HCT116 (cell line): ENCODE measurements around the gene PKN3. TPM values are rescaled to one million over a fixed set of nuclear protein-coding genes. Genes with fewer than 3 reads are reported as not detected.

Experiments used
- ATAC-seq: fragments of 200-7000 bp; cut with Tn5 transposase; 2 replicates; pipeline ENCODE4 v1.9.1; 2020; ENCODE audit warnings: mild to moderate bottlenecking, moderate library complexity
- BruUV-seq: library from RNA; stranded (reverse); fragments of 400-500 nt; replicated peaks from 2 replicates; lab custom pipeline; 2021; lab: Mats Ljungman, UMichigan
- CTCF ChIA-PET: fragments of 300-600 bp; sonication (Branson Sonifier 250); formaldehyde crosslinking; loops from one replicate; lab custom pipeline; 2021; ENCODE audit warnings: antibody characterized with exemption; lab: Charles Lee
- POLR2A ChIA-PET: fragments of 300-600, 350-600 bp; sonication (Branson Sonifier 250); formaldehyde crosslinking; loops from one replicate; lab custom pipeline; 2021; ENCODE audit warnings: antibody characterized with exemption; lab: Charles Lee
- RAD21 ChIA-PET, 2 experiments: fragments of 300-600 bp; sonication (Branson Sonifier 250); formaldehyde crosslinking; loops; one replicate each; lab custom pipeline; 2023; ENCODE audit warnings: low total read pairs in 2 of 2; ENCODE audit not compliant: uncharacterized antibody in 2 of 2, unreplicated experiment in 2 of 2, low non-redundant PET in 1 of 2; lab: Charles Lee
- DNase-seq: peaks from one replicate; pipeline ENCODE4 v3.0.0-alpha.2; 2010; ENCODE audit warnings: low read depth, low spot score
- H2AFZ ChIP-seq: fragments of 200-600 bp; shearing (Covaris generic), sonication (generic); 2 replicates; pipeline ENCODE4 v1.6.1; 2017; ENCODE audit warnings: low read depth, mixed run types, mixed read lengths, antibody characterized with exemption, low read length; ENCODE audit not compliant: poor library complexity, severe bottlenecking
- H3K27ac ChIP-seq: 2 replicates; pipeline ENCODE4 v1.5.1; 2012; ENCODE audit warnings: low read depth, low read length
- H3K27me3 ChIP-seq: fragments of 200-600 bp; sonication (generic); 2 replicates; pipeline ENCODE4 v1.6.1; 2016; ENCODE audit warnings: mixed run types, low read length, mixed read lengths; ENCODE audit not compliant: insufficient read depth
- H3K36me3 ChIP-seq, 2 experiments: fragments of 200-500 bp in 1 of 2; fragments of 200-600 bp in 1 of 2; sonication (Bioruptor generic) in 1 of 2; sonication (generic) in 1 of 2; 2 replicates each; pipeline versions ENCODE4 v1.5.1 to v1.6.1; 2014 to 2016; ENCODE audit warnings: low read length in 2 of 2, inconsistent platforms in 1 of 2, mixed read lengths in 1 of 2, mixed run types in 1 of 2; ENCODE audit not compliant: insufficient read depth in 2 of 2, control insufficient read depth in 1 of 2
- H3K4me1 ChIP-seq, 2 experiments: fragments of 200-600 bp in 1 of 2; sonication (generic) in 1 of 2; 2 replicates each; pipeline versions ENCODE4 v1.5.1 to v1.6.1; 2012 to 2017; ENCODE audit warnings: low read length in 2 of 2, inconsistent platforms in 1 of 2, mild to moderate bottlenecking in 1 of 2, mixed read lengths in 1 of 2, mixed run types in 1 of 2, moderate library complexity in 1 of 2; ENCODE audit not compliant: insufficient read depth in 2 of 2, control insufficient read depth in 1 of 2
- H3K4me2 ChIP-seq: fragments of 200-600 bp; sonication (generic); 2 replicates; pipeline ENCODE4 v1.6.1; 2017; ENCODE audit warnings: mixed run types, low read length, mixed read lengths
- H3K4me3 ChIP-seq, 2 experiments: fragments of 200-600 bp in 1 of 2; sonication (generic) in 1 of 2; replicated peaks in 1 of 2; 2 replicates each; pipeline ENCODE4 v1.5.1; 2011 to 2016; ENCODE audit warnings: low read length in 2 of 2, control low read depth in 1 of 2, low read depth in 1 of 2, mild to moderate bottlenecking in 1 of 2, mixed read lengths in 1 of 2, mixed run types in 1 of 2
- H3K79me2 ChIP-seq: fragments of 200-600 bp; sonication (generic); 2 replicates; pipeline ENCODE4 v1.6.1; 2017; ENCODE audit warnings: mild to moderate bottlenecking, mixed run types, low read length, moderate library complexity, mixed read lengths; ENCODE audit not compliant: insufficient read depth
- H3K9ac ChIP-seq: fragments of 200-600 bp; sonication (generic); 2 replicates; pipeline ENCODE4 v1.6.1; 2016; ENCODE audit warnings: low read length, mixed read lengths
- H3K9me2 ChIP-seq: fragments of 200-600 bp; sonication (generic), shearing (Covaris generic); 2 replicates; pipeline ENCODE4 v1.6.1; 2017; ENCODE audit warnings: mixed run types, mild to moderate bottlenecking, moderate library complexity; ENCODE audit not compliant: insufficient read depth
- H3K9me3 ChIP-seq, 2 experiments: fragments of 200-500 bp in 1 of 2; fragments of 200-600 bp in 1 of 2; sonication (Bioruptor generic) in 1 of 2; sonication (generic) in 1 of 2; 2 replicates each; pipeline ENCODE4 v1.6.1; 2014 to 2017; ENCODE audit warnings: low read length in 2 of 2, mixed read lengths in 2 of 2, inconsistent platforms in 1 of 2, low read depth in 1 of 2, mild to moderate bottlenecking in 1 of 2, mixed run types in 1 of 2, moderate library complexity in 1 of 2; ENCODE audit not compliant: control insufficient read depth in 1 of 2, insufficient read depth in 1 of 2
- H4K20me1 ChIP-seq: fragments of 200-600 bp; sonication (generic), shearing (Covaris generic); 2 replicates; pipeline ENCODE4 v1.6.1; 2017; ENCODE audit warnings: mixed run types, mild to moderate bottlenecking, moderate library complexity; ENCODE audit not compliant: insufficient read depth
- ATF3 ChIP-seq: IDR thresholded peaks from 2 replicates; pipeline ENCODE4 v1.6.1; 2012
- CBX3 ChIP-seq: IDR thresholded peaks from 2 replicates; pipeline ENCODE4 v1.6.1; 2012; ENCODE audit warnings: low read depth
- CEBPB ChIP-seq: IDR thresholded peaks from 2 replicates; pipeline ENCODE4 v1.6.1; 2012; ENCODE audit warnings: low read depth
- ELF1 ChIP-seq: IDR thresholded peaks from 2 replicates; pipeline ENCODE4 v1.6.1; 2012; ENCODE audit warnings: low read depth, borderline replicate concordance
- EZH2phosphoT487 ChIP-seq: fragments of 200-600 bp; IDR thresholded peaks from 2 replicates; pipeline ENCODE4 v1.6.1; 2018; ENCODE audit warnings: antibody characterized with exemption, borderline replicate concordance
- FOSL1 ChIP-seq: IDR thresholded peaks from 2 replicates; pipeline ENCODE4 v1.6.1; 2012; ENCODE audit warnings: low read depth
- MAX ChIP-seq: IDR thresholded peaks from 2 replicates; pipeline ENCODE4 v1.6.1; 2012
- POLR2AphosphoS5 ChIP-seq: IDR thresholded peaks from 2 replicates; pipeline ENCODE4 v1.6.1; 2011; ENCODE audit warnings: mild to moderate bottlenecking, low read depth, low read length, moderate library complexity
- RAD21 ChIP-seq: IDR thresholded peaks from 2 replicates; pipeline ENCODE4 v1.6.1; 2012; ENCODE audit warnings: low read depth, mild to moderate bottlenecking
- YY1 ChIP-seq: IDR thresholded peaks from 2 replicates; pipeline ENCODE4 v1.6.1; 2011; ENCODE audit warnings: low read length, low read depth, moderate library complexity, mild to moderate bottlenecking; ENCODE audit not compliant: insufficient replicate concordance; ENCODE audit errors: extremely low read depth
- ZBTB33 ChIP-seq: IDR thresholded peaks from 2 replicates; pipeline ENCODE4 v1.6.1; 2011; ENCODE audit warnings: mild to moderate bottlenecking, low read length, moderate library complexity; ENCODE audit not compliant: insufficient replicate concordance; ENCODE audit errors: extremely low read depth
- ZFX ChIP-seq: fragments of 450-650 bp; IDR thresholded peaks from 2 replicates; pipeline ENCODE4 v1.6.1; 2017
- ZNF274 ChIP-seq: fragments of 200-500 bp; sonication (Bioruptor generic); IDR thresholded peaks from 2 replicates; pipeline ENCODE4 v1.6.1; 2014; ENCODE audit warnings: mild to moderate bottlenecking, low read depth, low read length, inconsistent platforms
- intact Hi-C: fragments of 100-400 bp; cut with micrococcal nuclease; formaldehyde crosslinking; loops from 2 replicates; pipeline ENCODE4 v1.10.0; 2022
- total RNA-seq: library from RNA; stranded (reverse); gene quantifications from one replicate; pipeline ENCODE4 v1.2.1, GENCODE V29; 2021; ENCODE audit not compliant: unreplicated experiment

PKN3 gene
- total RNA-seq, 1 experiment from 2014 or later = 37.9 TPM

GRCh38 chr9:128707446-128707845 is 5.1 kb downstream of the PKN3 start:
- Histone ChIP-seq H3K4me1 (peaks cover 4 to 11% of the 10 kb centered on the region in 2 experiments; a peak in 3 of 4 replicates), H4K20me1 (no peaks in the 10 kb centered on the region), H3K4me3 (no peak overlapping the region), H3K79me2 (peaks cover 17% of the 10 kb centered on the region), H3K4me2 (no peak overlapping the region), H3K27ac (no peak overlapping the region), H2AFZ (no peak overlapping the region), H3K27me3 (no peaks in the 10 kb centered on the region), H3K9me2 (no peaks in the 10 kb centered on the region), H3K9me3 (no peaks in the 10 kb centered on the region)
- ATAC-seq = no peak
- DNase-seq = no peak
- POLR2A ChIA-PET = interaction anchor here (1.0 kb wide), 1 partner anchor 50 kb away, joined by 3 read pairs; no protein-coding TSS in a partner anchor
- CTCF ChIA-PET = no interaction called here
- RAD21 ChIA-PET = no interaction called here
- BruUV-seq = no TSS peak
- intact Hi-C loops = no loop called here
- TF ChIP-seq EZH2phosphoT487 (no peak), ATF3 (no peak), RAD21 (no peak), POLR2AphosphoS5 (no peak), ZBTB33 (no peak), MAX (no peak), YY1 (no peak), FOSL1 (no peak), ZNF274 (no peak), ZFX (no peak), CEBPB (no peak), CBX3 (no peak), ELF1 (no peak)
- TF ChIP-seq, all 23 proteins: peak for 0
- H3K36me3 ChIP-seq = peaks cover 4 to 19% of the 10 kb centered on the region in 2 experiments; a peak in 3 of 4 replicates
- H3K9ac ChIP-seq = no peak overlapping the region
